ENCODE data around the gene ZNF488. TPM values are rescaled to one million over a fixed set of nuclear protein-coding genes. Genes with fewer than 3 reads are reported as not detected.
A peak's percentile ranks its signal among the peaks of the same experiment; 100 is the strongest.

ZNF488 gene
- total RNA-seq, 1 donor from 2014 or later = not detected

- Mint-ChIP-seq H3K9me3 (no peaks in the 10 kb centered on the region), H3K36me3 (ENCODE audit: low read depth) (no peaks in the 10 kb centered on the region), H3K27me3 (no peaks in the 10 kb centered on the region), H3K4me1 (no peaks in the 10 kb centered on the region), H3K4me3 (no peak overlapping the region), H3K27ac (no peak overlapping the region)
- DNase-seq (no peak), ATAC-seq (ENCODE audit: low read depth) (no peak)
- ChIA-PET CTCF (interaction anchor here (1.4 kb wide), 1 partner anchor 16 kb away, joined by 3 read pairs; no protein-coding TSS in a partner anchor), POLR2A (no interaction called here)
- intact Hi-C loops (cut with micrococcal nuclease) = no loop called here
- TF ChIP-seq CTCF (IDR thresholded peaks at IDR 0.05) = no peak
Observed at GRCh38 chr10:47347303-47347675, 36.8 kb downstream of the ZNF488 start.

- ChIA-PET POLR2A (no interaction called here), CTCF (interaction anchor here (1.4 kb wide), 1 partner anchor 17 kb away, joined by 3 read pairs; no protein-coding TSS in a partner anchor)
- Mint-ChIP-seq H3K36me3 (ENCODE audit: low read depth) (no peaks in the 10 kb centered on the region), H3K9me3 (no peaks in the 10 kb centered on the region), H3K4me1 (no peaks in the 10 kb centered on the region), H3K4me3 (no peak overlapping the region), H3K27ac (no peak overlapping the region), H3K27me3 (no peaks in the 10 kb centered on the region)
- no peak for TF ChIP-seq CTCF (IDR thresholded peaks at IDR 0.05)
- intact Hi-C loops (cut with micrococcal nuclease) = no loop called here
- no peak for DNase-seq
- ATAC-seq (ENCODE audit: low read depth) = no peak
Observed at GRCh38 chr10:47346581-47347302, 37.4 kb downstream of the ZNF488 start.

GRCh38 chr10:47344996-47345870, 38.9 kb downstream of the ZNF488 start:
- CTCF ChIA-PET = interaction anchor here (0.9 kb wide), 1 partner anchor 321 kb away, joined by 3 read pairs; no protein-coding TSS in a partner anchor

DNA sequence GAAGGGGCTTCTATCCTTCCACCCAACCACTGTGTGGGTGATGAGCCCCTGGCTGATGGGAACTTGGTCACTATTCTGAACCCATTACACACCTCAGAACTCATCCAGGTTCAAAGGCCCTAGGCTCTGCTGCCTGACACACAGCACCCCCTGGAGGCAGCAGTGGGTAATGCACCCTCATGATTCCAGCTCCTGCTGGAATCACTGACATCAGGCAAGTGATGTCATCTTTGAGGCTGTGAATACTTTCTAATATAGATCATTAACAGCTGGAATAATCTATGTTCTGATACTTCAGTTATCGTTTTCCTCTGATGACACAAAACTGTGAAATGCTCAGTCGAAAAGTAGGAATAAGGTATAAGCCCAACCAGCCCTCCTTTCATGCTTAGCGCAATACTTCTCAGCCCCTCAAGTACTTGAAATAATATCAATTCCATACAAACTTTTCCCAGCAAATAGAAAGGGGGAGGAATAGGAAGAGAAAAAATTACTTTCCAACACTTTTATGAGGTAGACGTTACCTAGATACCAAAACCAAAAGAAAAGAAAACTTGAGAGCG, 43.4 kb downstream of the ZNF488 start:
- CTCF ChIA-PET = interaction anchor here (0.7 to 1.1 kb wide), 6 partner anchors 8 to 316 kb away, joined by 3 to 6 read pairs (median 3); no protein-coding TSS in a partner anchor
- TF ChIP-seq CTCF (IDR thresholded peaks at IDR 0.05) = peak; percentile 98
- H3K27ac Mint-ChIP-seq = no peak overlapping the region
- POLR2A ChIA-PET = no interaction called here
- DNase-seq = peak; percentile 54
- H3K27me3 Mint-ChIP-seq = peaks cover 15% of the 10 kb centered on the region
- H3K9me3 Mint-ChIP-seq = no peaks in the 10 kb centered on the region
- ATAC-seq (ENCODE audit: low read depth) = peak; percentile 47
- no peaks in the 10 kb centered on the region for H3K36me3 Mint-ChIP-seq (ENCODE audit: low read depth)
- no peak overlapping the region for H3K4me3 Mint-ChIP-seq
- peaks cover 6% of the 10 kb centered on the region for H3K4me1 Mint-ChIP-seq
- intact Hi-C loops (cut with micrococcal nuclease) = loop anchor here (1.0 kb wide), 2 partner anchors 293 to 316 kb away; no protein-coding TSS in a partner anchor

More at GRCh38 chr10:47344996-47345870, 38.9 kb downstream of the ZNF488 start:
- intact Hi-C loops (cut with micrococcal nuclease) = no loop called here
- POLR2A ChIA-PET = no interaction called here
- no peaks in the 10 kb centered on the region for H3K36me3 Mint-ChIP-seq (ENCODE audit: low read depth)
- TF ChIP-seq CTCF (IDR thresholded peaks at IDR 0.05) = no peak
- H3K27ac Mint-ChIP-seq = no peak overlapping the region
- H3K27me3 Mint-ChIP-seq = peaks cover 4% of the 10 kb centered on the region
- no peak overlapping the region for H3K4me3 Mint-ChIP-seq
- peaks cover 3% of the 10 kb centered on the region for H3K4me1 Mint-ChIP-seq
- H3K9me3 Mint-ChIP-seq = no peaks in the 10 kb centered on the region
- DNase-seq = no peak
- no peak for ATAC-seq (ENCODE audit: low read depth)
